NCI-H2227 (cell line): ENCODE data around the gene PDE6B.
"Not testable (repeated sequence)": the region's sequence is repeated elsewhere in the genome, so short reads cannot be mapped to it uniquely, and the experiment has no call there.

Experiments
- DNase-seq: peaks from one replicate; lab custom pipeline; 2025; ENCODE audit not compliant: unreplicated experiment; lab: John Stamatoyannopoulos, UW

Gene PDE6B

GRCh38 chr4:669806-670559 is 44.6 kb downstream of the PDE6B start:
- DNase-seq, result not testable (repeated sequence)

GRCh38 chr4:671769-672168 is 46.4 kb downstream of the PDE6B start:
- DNase-seq, result no peak

GRCh38 chr4:673349-674091 is 48.1 kb downstream of the PDE6B start:
- DNase-seq, result peak; percentile 34

- DNase-seq, result peak; percentile 95
These were observed 49.0 kb downstream of the PDE6B start, which contains the start of the genes ATP5ME and MYL5 for GRCh38 chr4:674172-675035. TSS of gene ATP5ME (minus strand) at chr4:674276. CDS start at chr4:674247, 29 bp downstream. TSS of gene MYL5 (plus strand) at chr4:674542. CDS start at chr4:678027, 3,485 bp downstream.

- no peak for DNase-seq
These were observed 49.9 kb downstream of the PDE6B start for GRCh38 chr4:675036-675882.

- no peak for DNase-seq
These were observed 50.9 kb downstream of the PDE6B start for GRCh38 chr4:675980-676870.

- no peak for DNase-seq
These were observed 51.5 kb downstream of the PDE6B start for GRCh38 chr4:676871-677235.

- peak; percentile 9 for DNase-seq
These were observed 52.3 kb downstream of the PDE6B start for GRCh38 chr4:677431-678293.

GRCh38 chr4:678331-679103 is 53.1 kb downstream of the PDE6B start:
- DNase-seq, result no peak

GRCh38 chr4:679104-679481 is 53.7 kb downstream of the PDE6B start:
- no peak for DNase-seq

GRCh38 chr4:679629-680028 is 54.3 kb downstream of the PDE6B start:
- no peak for DNase-seq

- DNase-seq, result no peak
These were observed 54.7 kb downstream of the PDE6B start for GRCh38 chr4:680091-680490.

- no peak for DNase-seq
These were observed 55.2 kb downstream of the PDE6B start for GRCh38 chr4:680551-680927.

GRCh38 chr4:680928-681645 is 55.7 kb downstream of the PDE6B start:
- DNase-seq, result peak; percentile 72

- DNase-seq, result peak; percentile 57
These were observed 56.5 kb downstream of the PDE6B start for GRCh38 chr4:681736-682451.

GRCh38 chr4:682490-683172 is 57.3 kb downstream of the PDE6B start:
- DNase-seq, result no peak
